SK-N-SH treated with all-trans-retinoic acid at 6 μM for 48 hours (cell line): ENCODE data around the gene SDK2.
A peak's percentile ranks its signal among the peaks of the same experiment; 100 is the strongest.

ENCODE experiments used
- ATAC-seq: fragments of 200-7000 bp; cut with Tn5 transposase; 3 replicates; pipeline ENCODE4 v1.9.1; 2020; ENCODE audit warnings: mild to moderate bottlenecking, moderate library complexity
- ARNTL ChIP-seq: fragments of 450-650 bp; formaldehyde crosslinking; IDR thresholded peaks from 2 replicates; pipeline ENCODE4 v1.5.0; 2020; ENCODE audit warnings: low read depth, mild to moderate bottlenecking, moderate library complexity, borderline replicate concordance
- BACH2 ChIP-seq: fragments of 250-450 bp; sonication (Bioruptor Pico); IDR thresholded peaks from 2 replicates; pipeline ENCODE4 v1.9.0; 2021; ENCODE audit warnings: mild to moderate bottlenecking, borderline replicate concordance
- CSDC2 ChIP-seq: fragments of 250-450 bp; sonication (Bioruptor Pico); IDR thresholded peaks from 2 replicates; pipeline ENCODE4 v1.5.0; 2020; ENCODE audit warnings: mild to moderate bottlenecking, moderate library complexity
- ESRRG ChIP-seq: fragments of 250-450 bp; sonication (Bioruptor Pico); IDR thresholded peaks from 2 replicates; pipeline ENCODE4 v1.6.1; 2021; ENCODE audit warnings: mild to moderate bottlenecking
- GLIS3 ChIP-seq: fragments of 250-450 bp; sonication (Bioruptor Pico); IDR thresholded peaks from 2 replicates; pipeline ENCODE4 v1.5.0; 2020; ENCODE audit warnings: mild to moderate bottlenecking, moderate library complexity
- ISL1 ChIP-seq: fragments of 250-450 bp; sonication (Bioruptor Pico); IDR thresholded peaks from 2 replicates; pipeline ENCODE4 v2.1.2; 2022; ENCODE audit warnings: mild to moderate bottlenecking, moderate library complexity
- OSR1 ChIP-seq: fragments of 250-450 bp; sonication (Bioruptor Pico); IDR thresholded peaks from 2 replicates; pipeline ENCODE4 v1.8.0; 2022; ENCODE audit warnings: moderate library complexity, mild to moderate bottlenecking, inconsistent platforms
- RARB ChIP-seq: fragments of 250-450 bp; sonication (Bioruptor Pico); IDR thresholded peaks from 2 replicates; pipeline ENCODE4 v1.8.0; 2021; ENCODE audit warnings: mild to moderate bottlenecking, moderate library complexity
- SNAI2 ChIP-seq: fragments of 250-450 bp; sonication (Bioruptor Pico); IDR thresholded peaks from 2 replicates; pipeline ENCODE4 v1.5.0; 2020; ENCODE audit warnings: mild to moderate bottlenecking, moderate library complexity
- TCF4 ChIP-seq: fragments of 250-450 bp; sonication (Bioruptor Pico); IDR thresholded peaks from 2 replicates; pipeline ENCODE4 v1.8.0; 2021; ENCODE audit warnings: mild to moderate bottlenecking, moderate library complexity, borderline replicate concordance
- TOX ChIP-seq: fragments of 250-450 bp; sonication (Bioruptor Pico); IDR thresholded peaks from 2 replicates; pipeline ENCODE4 v1.8.0; 2021; ENCODE audit warnings: mild to moderate bottlenecking, moderate library complexity, borderline replicate concordance
- ZC3H10 ChIP-seq: fragments of 250-450 bp; sonication (Bioruptor Pico); IDR thresholded peaks from 2 replicates; pipeline ENCODE4 v1.5.1; 2021; ENCODE audit warnings: mild to moderate bottlenecking, moderate library complexity
- ZFP3 ChIP-seq: fragments of 250-450 bp; sonication (Bioruptor Pico); IDR thresholded peaks from 2 replicates; pipeline ENCODE4 v1.5.0; 2020; ENCODE audit warnings: mild to moderate bottlenecking, moderate library complexity
- ZFP30 ChIP-seq: fragments of 450-650 bp; formaldehyde crosslinking; IDR thresholded peaks from 2 replicates; pipeline ENCODE4 v1.5.0; 2022; ENCODE audit warnings: mild to moderate bottlenecking, moderate library complexity
- ZNF565 ChIP-seq: fragments of 450-650 bp; formaldehyde crosslinking; conservative IDR thresholded peaks from 2 replicates; pipeline ENCODE4 v1.5.0; 2020; ENCODE audit warnings: low read depth, mild to moderate bottlenecking, moderate library complexity
- ZNF70 ChIP-seq: fragments of 450-650 bp; formaldehyde crosslinking; IDR thresholded peaks from 2 replicates; pipeline ENCODE4 v1.5.0; 2020; ENCODE audit warnings: mild to moderate bottlenecking, moderate library complexity
- ZNF8 ChIP-seq: fragments of 450-650 bp; formaldehyde crosslinking; IDR thresholded peaks from 2 replicates; pipeline ENCODE4 v1.5.0; 2020; ENCODE audit warnings: mild to moderate bottlenecking, moderate library complexity
- TF ChIP-seq, protein P1 (sequence below): fragments of 250-450 bp; sonication (Bioruptor Pico); IDR thresholded peaks from 2 replicates; pipeline ENCODE4 v1.8.0; 2020; ENCODE audit warnings: mild to moderate bottlenecking, moderate library complexity, borderline replicate concordance
- TF ChIP-seq, protein P2 (sequence below): fragments of 250-450 bp; sonication (Bioruptor Pico); IDR thresholded peaks from 2 replicates; pipeline ENCODE4 v1.5.1; 2020; ENCODE audit warnings: low read depth, mild to moderate bottlenecking, moderate library complexity
- TF ChIP-seq, protein P3 (sequence below): fragments of 250-450 bp; sonication (Bioruptor Pico); IDR thresholded peaks from 2 replicates; pipeline ENCODE4 v1.5.1; 2021; ENCODE audit warnings: mild to moderate bottlenecking, moderate library complexity
- TF ChIP-seq, protein P4 (sequence below): fragments of 250-450 bp; sonication (Bioruptor Pico); IDR thresholded peaks from 2 replicates; pipeline ENCODE4 v1.8.0; 2021; ENCODE audit warnings: low read depth, mild to moderate bottlenecking, moderate library complexity, borderline replicate concordance

The SDK2 gene

DNA sequence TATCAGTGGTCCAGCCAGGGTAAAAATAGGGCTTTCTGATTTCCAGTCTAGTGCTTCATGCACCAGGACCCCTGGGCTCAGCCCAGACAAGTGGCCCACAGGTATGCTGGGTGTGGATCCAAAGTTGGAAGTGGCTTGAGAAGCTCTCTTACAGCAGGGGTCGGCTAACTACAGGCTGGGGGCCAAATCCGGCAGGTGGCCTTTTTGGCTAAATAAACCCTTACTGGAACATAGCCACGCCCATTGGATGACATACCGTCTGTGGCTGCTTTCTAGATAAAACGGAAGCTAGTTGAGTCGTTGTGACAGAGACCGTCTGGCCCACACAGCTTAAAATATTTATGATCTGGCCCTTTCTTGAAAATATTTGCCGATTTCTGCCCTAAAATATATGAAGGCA lies 213.4 kb downstream of the SDK2 start:
- ATAC-seq: no peak

DNA sequence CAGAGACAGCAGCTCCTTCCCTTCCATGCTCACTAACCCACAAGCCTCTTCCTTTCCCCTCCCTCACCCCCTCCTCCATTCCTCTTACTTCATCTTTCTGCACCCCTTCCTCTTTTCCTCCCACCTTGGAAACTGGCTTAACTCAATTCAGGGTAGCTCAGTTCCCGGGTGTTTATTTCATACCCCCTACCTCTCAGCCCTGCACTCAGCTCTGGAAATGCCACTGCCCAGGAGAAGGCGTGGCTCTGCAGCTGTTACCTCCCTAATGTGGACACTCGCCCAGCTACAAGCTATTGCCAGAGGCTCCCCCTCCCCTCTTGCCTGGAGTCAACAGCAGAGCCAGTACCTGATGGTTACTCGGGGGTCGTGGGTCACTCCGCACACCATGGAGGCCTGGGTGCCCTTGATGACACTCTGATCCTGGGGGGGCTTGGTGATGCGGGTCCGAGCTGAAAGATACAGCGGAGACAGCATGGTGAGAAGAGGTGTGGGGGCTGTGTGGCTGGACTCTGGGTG lies 214.0 kb downstream of the SDK2 start:
- no peak for TF ChIP-seq ISL1 (CRISPR knock-in tag)
- TF ChIP-seq RARB (CRISPR knock-in tag): no peak
- TF ChIP-seq ZNF70 (CRISPR knock-in tag): no peak
- no peak for ATAC-seq

More for the DNA sequence above, 213.4 kb downstream of the SDK2 start:
- TF ChIP-seq SNAI2 (no peak), OSR1 (CRISPR knock-in tag) (no peak), ZC3H10 (CRISPR knock-in tag) (no peak), ARNTL (no peak), CSDC2 (no peak)
- TF ChIP-seq, protein P1, sequence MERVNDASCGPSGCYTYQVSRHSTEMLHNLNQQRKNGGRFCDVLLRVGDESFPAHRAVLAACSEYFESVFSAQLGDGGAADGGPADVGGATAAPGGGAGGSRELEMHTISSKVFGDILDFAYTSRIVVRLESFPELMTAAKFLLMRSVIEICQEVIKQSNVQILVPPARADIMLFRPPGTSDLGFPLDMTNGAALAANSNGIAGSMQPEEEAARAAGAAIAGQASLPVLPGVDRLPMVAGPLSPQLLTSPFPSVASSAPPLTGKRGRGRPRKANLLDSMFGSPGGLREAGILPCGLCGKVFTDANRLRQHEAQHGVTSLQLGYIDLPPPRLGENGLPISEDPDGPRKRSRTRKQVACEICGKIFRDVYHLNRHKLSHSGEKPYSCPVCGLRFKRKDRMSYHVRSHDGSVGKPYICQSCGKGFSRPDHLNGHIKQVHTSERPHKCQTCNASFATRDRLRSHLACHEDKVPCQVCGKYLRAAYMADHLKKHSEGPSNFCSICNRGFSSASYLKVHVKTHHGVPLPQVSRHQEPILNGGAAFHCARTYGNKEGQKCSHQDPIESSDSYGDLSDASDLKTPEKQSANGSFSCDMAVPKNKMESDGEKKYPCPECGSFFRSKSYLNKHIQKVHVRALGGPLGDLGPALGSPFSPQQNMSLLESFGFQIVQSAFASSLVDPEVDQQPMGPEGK (CRISPR knock-in tag): no peak
- TF ChIP-seq, protein P2, sequence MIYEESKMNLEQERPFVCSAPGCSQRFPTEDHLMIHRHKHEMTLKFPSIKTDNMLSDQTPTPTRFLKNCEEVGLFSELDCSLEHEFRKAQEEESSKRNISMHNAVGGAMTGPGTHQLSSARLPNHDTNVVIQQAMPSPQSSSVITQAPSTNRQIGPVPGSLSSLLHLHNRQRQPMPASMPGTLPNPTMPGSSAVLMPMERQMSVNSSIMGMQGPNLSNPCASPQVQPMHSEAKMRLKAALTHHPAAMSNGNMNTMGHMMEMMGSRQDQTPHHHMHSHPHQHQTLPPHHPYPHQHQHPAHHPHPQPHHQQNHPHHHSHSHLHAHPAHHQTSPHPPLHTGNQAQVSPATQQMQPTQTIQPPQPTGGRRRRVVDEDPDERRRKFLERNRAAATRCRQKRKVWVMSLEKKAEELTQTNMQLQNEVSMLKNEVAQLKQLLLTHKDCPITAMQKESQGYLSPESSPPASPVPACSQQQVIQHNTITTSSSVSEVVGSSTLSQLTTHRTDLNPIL (CRISPR knock-in tag): no peak
- TF ChIP-seq, all 23 proteins: peak for 0

DNA sequence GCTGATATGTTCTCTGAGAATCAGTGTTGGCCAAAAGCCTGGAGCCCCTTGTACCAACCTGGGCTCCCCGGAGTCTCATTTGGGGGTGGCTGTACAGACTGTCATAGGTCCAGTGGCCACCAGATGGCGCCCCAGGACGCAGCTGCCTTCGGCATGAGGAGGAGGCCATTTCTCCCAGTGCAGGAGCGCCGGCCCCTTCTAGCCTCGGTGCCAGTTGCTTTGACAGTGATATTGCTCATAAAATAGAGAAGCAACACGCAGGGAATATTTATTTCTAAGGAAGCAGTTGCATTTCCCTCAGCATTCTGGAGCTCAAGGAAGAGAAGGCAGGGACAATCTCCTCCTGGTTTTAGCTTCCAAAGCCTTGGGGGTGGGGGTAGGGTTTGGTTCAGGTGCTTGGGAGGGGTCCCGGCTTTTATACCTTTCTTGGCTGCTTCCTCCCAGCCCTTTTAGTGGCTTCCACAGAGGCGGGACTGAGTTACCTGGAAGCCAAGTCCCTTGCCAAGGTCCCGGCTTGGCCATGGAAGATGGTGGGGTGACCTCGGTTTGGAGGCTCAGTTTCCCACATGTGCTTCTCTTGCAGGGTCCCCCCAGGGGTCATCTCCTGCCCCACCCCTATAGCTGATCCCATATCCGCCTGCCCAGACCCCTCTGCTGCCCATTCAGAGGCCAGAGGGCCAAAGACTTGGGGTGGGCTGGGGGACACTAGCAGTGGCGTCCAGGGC lies 214.6 kb downstream of the SDK2 start:
- peak; percentile 99 for ATAC-seq
- TF ChIP-seq ISL1 (CRISPR knock-in tag) (no peak), RARB (CRISPR knock-in tag) (no peak), TOX (CRISPR knock-in tag) (no peak)
- TF ChIP-seq, protein P2 (CRISPR knock-in tag): no peak

DNA sequence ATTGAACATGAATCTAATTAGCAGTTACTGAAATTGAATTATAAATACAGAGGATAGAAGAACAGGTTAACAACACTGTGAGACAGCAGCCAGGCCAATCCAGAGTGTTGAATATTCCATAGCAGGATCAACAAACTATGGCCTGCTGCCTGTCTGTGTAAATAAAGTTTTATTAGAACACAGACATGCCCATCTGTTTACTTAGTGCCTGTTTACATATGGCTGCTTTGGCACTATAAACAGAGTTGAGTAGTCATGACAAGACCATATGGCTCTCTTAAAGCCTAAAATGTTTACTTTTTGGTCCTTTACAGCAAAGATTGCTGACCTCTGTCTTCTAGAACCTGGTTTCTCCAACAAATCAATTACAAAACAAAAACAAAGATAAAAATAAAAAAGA lies 217.0 kb downstream of the SDK2 start:
- TF ChIP-seq, protein P3, sequence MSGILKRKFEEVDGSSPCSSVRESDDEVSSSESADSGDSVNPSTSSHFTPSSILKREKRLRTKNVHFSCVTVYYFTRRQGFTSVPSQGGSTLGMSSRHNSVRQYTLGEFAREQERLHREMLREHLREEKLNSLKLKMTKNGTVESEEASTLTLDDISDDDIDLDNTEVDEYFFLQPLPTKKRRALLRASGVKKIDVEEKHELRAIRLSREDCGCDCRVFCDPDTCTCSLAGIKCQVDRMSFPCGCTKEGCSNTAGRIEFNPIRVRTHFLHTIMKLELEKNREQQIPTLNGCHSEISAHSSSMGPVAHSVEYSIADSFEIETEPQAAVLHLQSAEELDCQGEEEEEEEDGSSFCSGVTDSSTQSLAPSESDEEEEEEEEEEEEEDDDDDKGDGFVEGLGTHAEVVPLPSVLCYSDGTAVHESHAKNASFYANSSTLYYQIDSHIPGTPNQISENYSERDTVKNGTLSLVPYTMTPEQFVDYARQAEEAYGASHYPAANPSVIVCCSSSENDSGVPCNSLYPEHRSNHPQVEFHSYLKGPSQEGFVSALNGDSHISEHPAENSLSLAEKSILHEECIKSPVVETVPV (CRISPR knock-in tag): no peak
- TF ChIP-seq, all 23 proteins: peak for 0
- no peak for ATAC-seq

DNA sequence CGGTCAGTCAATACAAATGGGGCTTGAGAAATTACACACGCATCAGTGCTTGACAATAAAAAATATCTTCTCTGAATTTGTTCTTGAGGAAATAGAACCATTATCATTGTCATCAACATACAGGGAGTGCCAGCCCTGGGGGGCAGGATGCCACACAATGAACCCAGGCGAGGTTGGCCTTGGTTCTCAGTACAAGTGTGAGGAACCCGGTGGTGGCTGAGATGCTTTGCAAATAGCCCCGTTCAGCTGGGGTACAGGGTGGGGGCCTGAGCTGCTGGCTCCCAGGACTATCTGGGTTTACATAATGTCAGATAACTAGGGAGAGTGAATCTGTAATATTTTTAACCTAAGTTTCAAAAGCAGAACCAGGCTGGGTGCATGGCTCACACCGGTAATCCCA lies 219.7 kb downstream of the SDK2 start:
- no peak for ATAC-seq
- TF ChIP-seq ZFP30 (CRISPR knock-in tag): no peak
- no peak for TF ChIP-seq TOX (CRISPR knock-in tag)
- TF ChIP-seq ZC3H10 (CRISPR knock-in tag): no peak
- TF ChIP-seq ZNF565 (CRISPR knock-in tag): no peak
- TF ChIP-seq ZNF8 (CRISPR knock-in tag): no peak
- TF ChIP-seq, protein P3 (CRISPR knock-in tag): no peak
- no peak for TF ChIP-seq CSDC2
- no peak for TF ChIP-seq ZNF70 (CRISPR knock-in tag)
- TF ChIP-seq BACH2: no peak
- TF ChIP-seq TCF4 (CRISPR knock-in tag): no peak
- no peak for TF ChIP-seq GLIS3 (CRISPR knock-in tag)
- no peak for TF ChIP-seq ESRRG (CRISPR knock-in tag)
- TF ChIP-seq, protein P4, sequence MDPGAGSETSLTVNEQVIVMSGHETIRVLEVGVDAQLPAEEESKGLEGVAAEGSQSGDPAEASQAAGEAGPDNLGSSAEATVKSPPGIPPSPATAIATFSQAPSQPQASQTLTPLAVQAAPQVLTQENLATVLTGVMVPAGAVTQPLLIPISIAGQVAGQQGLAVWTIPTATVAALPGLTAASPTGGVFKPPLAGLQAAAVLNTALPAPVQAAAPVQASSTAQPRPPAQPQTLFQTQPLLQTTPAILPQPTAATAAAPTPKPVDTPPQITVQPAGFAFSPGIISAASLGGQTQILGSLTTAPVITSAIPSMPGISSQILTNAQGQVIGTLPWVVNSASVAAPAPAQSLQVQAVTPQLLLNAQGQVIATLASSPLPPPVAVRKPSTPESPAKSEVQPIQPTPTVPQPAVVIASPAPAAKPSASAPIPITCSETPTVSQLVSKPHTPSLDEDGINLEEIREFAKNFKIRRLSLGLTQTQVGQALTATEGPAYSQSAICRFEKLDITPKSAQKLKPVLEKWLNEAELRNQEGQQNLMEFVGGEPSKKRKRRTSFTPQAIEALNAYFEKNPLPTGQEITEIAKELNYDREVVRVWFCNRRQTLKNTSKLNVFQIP (CRISPR knock-in tag): no peak
- TF ChIP-seq ARNTL: no peak
- no peak for TF ChIP-seq OSR1 (CRISPR knock-in tag)
- TF ChIP-seq, protein P2 (CRISPR knock-in tag): no peak
- no peak for TF ChIP-seq ZFP3 (CRISPR knock-in tag)
